A204.1 (cell line): ENCODE results near the gene CAPS.

Experiments used
- FAIRE-seq: peaks from 2 replicates; lab custom pipeline; 2012; peaks lifted over from hg19 to GRCh38; lab: Jason Lieb, UNC

Gene CAPS

DNA sequence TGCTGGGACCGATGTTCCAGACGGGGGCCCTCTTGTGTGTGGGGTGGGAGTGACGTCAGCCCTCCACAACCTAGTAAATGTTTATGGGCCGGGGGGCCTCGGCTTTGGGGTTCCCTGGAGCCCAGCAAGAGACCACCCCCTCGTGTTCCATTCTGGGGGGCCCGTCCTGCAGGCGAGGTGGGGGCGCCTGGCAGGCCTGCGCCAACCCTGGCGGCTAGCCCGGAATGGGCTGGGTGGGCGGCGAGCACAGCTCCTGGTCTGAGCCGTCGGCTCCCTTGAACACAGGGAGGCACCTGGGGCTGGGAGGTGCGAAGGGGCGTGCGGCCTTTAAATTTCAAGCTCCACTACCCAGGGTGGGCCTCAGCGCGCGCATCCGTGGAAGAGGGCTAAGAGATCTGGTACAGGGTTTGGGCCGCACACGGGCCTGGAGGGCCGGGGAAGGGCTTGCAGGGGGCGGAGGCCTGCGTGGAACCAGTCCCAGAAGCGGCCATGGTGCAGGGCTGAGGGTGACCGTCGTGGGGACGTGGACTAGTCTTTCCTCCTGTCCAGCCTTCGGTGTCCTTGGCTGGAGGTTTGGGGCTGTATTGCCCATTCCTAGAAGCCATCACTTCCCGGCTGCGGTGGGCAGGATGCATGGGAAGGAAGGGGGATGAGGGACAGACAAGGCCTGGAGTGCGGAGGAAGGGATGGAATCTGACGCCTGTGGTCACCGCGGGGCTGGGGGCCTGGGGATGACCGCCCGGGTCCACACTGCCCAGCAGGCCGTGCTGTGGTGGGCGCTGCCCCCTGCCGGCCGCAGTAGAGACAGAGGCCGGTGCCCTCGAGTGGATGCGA, 21.9 kb upstream of the CAPS start:
- no peak for FAIRE-seq

DNA sequence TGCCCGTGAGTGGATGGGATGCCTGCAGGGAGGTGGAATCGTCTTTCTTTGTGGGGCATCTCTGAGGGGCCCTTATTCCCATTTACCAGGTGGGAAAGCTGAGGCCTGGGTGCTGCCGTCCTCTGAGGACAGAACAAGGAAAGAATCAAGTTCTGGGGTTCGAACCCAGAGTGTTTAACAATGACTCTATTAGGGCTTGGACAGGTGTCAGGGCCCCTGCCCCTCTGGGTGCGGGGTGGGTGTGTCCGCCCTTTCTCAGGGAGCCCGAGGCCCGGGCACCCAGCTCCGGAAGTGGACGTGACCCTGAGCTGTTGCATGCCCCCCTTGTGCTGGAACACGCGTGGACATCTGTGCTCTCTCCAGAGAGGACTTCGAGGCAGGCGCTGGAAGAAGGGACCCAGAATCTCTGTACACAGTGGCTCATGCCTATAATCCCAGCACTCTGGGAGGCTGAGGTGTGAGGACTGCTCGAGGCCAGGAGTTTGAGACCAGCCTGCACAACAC, 21.2 kb upstream of the CAPS start:
- FAIRE-seq: no peak

DNA sequence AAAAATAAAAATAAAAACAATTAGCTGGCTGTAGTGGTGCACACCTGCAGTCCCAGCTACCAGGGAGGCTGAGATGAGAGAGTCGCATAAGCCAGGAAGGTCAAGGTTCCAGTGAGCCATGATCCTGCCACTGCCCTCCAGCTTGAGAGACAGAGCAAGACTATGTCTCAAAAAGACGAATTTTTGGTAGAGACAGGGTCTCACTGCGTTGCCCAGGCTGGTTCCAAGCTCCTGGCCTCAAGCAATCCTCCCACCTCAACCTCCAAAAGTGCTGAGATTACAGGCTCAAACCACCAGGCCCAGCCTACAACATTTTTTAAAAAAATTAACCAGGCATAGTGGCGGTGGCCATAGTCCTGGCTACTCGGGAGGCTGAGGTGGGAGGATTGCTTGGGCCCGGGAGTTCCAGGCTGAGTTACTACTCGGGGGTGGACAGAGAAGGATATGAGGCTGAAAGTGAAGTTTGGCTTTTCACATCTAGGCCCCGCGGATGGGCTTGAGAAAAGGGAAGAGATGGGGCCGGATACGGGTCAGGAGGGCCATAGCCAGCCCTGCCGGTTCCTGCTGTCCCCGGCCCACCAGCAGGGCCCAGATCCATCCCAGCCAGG, 20.7 kb upstream of the CAPS start:
- FAIRE-seq: no peak

DNA sequence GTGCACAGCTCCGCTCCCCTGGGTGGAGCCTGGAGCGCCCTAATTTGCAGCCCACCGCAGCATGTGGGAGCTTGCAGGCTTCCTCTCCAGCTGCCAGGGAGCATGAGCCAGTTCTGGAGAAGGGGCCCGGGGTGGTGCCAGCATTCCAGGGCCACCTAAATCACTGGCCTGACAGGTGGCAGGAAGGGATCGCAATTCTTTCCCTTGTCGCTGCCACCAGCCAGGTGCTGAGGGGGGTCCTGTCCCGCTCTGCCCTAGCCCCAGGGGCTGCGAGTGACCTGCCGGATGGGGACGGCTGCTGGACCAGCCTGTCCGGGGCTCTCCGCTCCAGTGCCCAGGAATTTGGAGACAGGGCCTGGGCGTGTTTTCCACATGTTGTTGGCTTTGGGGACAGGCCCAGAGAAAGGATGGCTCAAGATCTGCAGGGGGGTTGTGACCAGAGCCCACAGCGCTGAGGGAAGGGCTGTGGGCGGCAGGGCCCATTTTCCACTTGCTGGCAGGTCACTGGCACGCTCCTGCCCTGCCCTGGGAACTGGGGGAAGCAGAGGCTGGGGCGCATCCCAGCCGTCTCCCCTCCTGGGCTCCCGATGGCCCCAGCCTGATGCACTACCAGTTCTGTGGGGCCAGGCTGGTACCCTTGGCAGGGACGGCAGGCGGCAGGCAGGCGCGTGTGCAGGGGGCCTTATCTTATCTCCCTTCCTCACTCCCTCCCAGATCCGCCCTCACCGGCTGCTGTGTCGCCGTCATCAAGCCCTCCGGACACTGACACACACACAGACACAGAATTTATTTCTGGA, 19.9 kb upstream of the CAPS start:
- FAIRE-seq: no peak

DNA sequence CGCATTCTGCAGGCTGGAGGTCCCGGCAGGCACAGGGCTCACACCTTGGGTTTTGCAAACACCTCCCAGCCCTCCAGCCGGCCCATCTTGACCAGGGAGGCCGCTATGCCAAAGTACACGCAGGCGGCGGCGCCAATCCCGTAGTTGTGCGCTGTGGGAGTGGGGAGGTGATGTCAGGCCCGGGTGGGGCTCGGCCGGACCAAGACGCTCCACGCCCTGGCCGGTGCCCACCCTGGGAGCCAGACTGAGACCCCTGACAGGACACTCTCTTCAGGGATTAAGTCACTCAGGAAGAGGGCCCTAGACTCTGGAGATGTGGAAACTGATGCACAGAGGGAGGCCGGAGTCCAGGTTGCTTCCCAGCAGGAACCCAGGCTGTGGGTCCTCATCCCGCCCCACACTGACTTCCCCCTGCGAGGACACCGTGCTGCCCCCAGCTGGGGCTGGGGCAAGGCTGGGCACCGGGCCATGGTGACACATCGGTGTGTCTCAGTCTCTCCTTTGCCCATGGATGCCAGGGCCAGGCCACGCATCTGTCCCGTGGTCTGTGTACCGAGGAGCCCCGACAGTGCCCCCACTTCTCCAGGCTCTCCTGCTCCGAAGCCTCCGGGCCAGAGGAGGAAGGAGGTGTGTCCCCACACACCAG, 19.2 kb upstream of the CAPS start:
- FAIRE-seq: no peak

DNA sequence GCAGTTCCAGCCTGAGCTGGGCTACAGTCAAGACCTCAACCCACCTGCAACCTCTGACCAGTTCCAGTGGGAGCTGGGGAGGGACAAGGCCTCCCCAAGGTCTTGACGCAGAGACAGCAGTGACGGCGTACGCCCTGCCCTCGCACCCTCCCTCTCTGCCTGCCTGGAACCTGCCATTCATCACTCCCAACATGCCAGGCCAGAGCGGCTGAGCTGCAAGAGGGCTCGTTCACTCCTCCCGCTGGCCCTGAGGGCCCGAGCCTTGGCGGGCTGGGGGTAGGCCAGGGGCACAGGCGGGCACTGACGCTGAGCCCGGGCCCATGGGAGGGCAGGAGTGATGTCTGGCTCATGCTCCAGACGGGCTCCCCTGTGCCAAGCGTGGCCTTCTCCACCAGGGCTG, 18.6 kb upstream of the CAPS start:
- FAIRE-seq: no peak

DNA sequence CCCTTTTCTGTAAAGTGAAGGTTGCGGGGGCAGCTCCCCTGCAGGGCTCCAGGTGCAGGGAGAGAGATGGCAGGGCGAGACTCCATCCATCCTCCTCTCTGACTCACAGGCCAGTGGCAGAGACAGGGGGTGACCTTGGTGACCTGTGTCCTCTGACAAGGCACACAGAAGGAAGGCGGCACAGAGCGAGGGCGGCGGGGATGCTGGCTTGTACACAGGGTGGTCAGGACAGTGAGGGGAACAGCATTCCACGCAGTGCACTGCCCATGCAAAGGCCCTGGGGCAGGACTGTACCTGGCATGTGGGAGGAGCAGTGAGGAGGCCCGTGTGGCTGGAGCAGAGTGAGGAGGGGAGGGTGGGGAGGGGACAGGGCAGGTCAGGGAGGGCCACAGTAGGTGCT, 18.2 kb upstream of the CAPS start:
- no peak for FAIRE-seq

DNA sequence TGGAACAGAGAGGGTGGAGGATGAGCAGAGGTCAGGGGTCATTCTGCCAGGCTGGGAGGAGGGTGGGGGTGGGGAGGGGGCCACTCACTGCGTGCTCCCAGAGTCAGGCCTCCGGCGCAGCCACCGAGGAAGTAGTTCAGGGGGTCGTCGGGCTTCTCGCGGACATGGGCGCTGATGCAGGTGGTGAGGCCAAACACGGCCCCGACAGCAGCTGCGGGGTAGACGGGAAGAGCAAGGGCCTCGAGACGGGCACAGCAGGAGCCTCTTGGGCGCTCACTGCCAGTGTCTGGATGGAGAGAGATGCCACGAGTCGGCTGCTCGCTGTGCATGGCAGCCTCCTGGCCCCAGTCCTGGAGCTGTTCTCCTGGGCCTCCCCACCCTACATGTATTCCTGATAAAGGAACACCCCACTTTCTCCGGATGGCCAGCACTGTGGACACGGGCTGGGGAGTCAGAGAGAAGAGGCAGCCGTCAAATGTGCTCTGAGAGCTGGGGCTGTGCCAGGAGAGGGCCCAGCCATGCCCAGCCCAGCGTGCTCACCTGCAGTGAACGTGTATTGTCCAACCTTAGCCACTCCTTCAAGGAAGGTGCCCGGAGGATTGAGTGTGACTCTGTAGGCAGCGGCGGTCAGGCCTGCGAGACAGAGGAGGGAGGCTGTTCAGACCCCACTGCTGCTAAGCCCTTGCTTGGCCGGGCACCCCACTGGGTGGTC, 17.5 kb upstream of the CAPS start:
- FAIRE-seq: no peak

DNA sequence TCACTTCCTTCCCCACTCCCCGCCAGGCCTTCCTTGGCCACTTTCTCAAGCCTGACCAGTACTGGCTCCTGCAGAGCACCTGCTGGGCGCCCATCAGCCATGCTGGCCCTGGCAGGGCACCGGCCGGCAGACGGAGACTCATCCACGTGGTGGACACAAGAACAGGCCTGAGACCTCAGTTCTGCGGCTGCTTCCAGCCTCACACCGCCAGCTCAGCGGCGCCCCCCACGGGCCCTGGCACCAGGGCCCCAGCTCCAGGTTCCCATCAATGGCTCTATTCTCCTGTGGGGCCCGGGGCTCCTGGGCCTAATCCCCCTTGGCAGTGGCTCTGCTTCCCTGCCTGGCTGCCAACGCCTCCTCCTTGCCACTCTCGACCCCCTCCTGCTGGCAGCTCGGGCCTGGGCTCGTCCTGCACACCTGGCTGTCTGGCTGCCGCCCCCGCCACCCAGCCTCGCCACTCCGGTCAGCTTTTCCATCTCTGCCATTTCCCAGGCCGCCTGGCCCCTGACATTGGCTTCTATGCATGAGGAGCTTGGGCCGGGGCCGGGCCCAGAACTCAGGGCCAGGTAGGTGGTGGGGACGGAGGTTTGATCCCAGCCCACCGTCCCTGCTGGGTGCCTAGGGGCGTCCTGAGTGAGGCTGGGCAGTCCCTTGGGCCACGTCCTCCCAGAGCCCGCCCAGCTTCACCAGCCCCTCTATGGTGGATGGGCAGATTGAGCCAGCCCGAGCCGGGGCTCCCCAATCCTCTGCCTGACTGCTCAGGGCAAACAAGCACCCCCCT, 16.7 kb upstream of the CAPS start:
- FAIRE-seq: no peak

DNA sequence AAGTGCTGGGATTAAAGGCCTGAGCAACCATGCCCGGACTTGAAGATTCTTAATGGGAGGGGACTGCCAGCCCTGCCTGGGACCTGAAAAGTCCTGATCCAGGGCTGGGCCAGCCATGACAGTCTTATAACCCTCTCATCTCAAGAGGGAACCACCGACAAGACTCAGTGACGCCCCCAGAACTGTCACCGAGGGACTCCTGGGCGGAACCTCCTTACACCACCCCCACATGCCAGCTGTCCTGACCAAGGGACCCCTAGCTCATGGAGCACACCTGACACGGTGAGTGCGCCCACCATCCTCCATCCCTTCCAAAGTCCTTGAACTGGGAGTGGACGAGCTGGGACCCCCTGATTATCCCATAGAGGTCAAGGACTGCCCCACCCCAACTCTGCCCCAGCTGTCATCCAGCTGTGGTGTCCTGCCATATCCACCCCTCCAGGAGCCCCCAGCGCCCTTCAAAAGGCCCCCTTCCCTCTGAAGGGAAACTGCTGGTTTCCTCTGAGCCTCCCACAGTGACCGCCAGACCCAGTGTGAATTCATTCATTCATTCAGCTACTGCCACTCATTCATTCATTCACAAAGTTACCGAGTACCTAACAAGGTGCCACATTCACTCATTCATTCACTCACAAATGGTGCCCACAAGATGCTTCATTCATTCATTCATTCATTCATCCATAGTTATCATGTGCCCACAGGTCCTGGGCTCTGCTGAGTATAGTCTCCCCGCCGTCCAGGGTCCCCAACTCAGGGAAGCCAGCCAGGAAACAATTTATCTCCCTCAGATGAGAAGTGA, 14.1 kb upstream of the CAPS start:
- no peak for FAIRE-seq

DNA sequence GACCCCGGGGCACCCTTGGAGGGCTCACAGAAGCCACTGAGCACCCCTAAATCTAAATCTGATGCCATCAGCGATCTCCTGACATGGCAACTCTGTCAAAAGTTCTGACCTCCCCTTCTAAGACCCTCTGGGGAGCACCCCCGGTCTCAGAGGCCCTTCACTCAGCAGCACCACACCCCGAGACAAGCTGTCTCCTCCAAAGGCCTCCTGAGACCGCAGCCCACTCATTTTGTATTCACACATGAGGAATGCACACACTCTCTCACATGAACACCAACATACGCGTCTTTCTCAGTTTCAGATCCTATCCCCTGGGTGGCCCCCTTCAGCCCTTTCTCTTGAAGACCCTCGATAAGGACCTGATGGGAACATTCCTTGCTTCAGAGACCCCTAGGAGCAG, 13.1 kb upstream of the CAPS start:
- FAIRE-seq: no peak

DNA sequence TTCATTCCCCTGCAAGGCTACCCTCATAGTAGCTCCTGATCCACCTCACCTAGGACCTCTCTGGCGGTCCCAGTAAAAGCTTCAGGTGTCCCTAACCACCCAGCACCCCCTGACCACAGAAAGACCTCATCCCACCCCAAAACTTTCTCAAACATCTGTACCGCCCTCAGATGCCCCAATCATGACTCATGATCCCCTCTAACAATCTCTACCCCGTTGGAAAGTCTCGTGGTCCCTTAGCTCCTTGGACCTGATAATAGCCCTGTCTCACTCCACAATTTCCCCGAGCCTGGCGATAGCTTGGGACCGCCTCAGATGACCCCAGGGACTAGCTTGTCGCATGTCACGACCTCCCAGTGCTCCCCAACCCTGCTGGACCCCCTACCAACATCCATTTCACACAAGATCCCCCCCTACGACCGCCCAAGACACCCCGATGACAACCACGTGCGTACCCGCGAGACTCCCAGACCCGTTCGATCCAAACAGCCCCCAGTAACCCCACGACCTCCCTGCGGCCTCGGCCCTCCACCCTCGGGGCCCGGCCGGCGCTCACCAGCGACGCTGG, 10.9 kb upstream of the CAPS start:
- no peak for FAIRE-seq

DNA sequence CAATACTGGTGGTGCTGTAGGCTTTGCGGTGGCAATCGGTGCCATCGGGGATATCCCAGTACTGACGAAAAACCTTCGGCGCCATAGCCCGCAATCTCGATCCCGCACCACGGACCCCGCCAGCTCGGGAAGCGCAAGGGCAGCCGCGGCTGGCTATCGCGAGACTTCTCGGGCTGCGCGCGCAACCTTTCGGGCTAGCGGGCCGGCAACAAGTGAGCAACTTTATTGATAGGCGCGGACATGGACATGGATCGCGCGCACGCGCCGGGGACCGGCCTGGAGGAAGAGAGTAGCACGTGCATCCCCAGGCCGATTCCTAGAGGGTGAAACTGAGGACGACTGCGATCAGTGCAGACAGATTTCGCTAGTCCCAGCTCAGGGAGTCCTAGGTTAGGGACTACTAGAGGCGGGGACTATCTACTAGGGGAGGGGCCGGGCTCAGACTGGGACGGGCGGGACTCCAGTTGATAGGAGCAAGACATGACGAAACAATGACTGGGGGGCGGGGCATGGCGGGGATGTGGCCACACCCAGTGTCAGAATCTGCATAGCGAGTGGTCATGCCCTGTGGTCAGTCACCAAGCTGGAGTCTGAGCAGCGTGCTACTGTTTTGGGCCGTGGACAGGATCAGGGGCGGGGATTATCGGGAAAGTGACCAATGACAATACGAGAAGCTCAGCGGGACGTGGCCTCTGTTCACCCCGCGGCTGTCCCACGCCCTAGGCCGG, 10.3 kb upstream of the CAPS start, which contains the start of gene NDUFA11:
TSS of gene NDUFA11 (minus strand) at position 167 of the 728 bp plus-strand sequence. CDS start at position 85, 82 bp downstream.
- peak; percentile 35 for FAIRE-seq

DNA sequence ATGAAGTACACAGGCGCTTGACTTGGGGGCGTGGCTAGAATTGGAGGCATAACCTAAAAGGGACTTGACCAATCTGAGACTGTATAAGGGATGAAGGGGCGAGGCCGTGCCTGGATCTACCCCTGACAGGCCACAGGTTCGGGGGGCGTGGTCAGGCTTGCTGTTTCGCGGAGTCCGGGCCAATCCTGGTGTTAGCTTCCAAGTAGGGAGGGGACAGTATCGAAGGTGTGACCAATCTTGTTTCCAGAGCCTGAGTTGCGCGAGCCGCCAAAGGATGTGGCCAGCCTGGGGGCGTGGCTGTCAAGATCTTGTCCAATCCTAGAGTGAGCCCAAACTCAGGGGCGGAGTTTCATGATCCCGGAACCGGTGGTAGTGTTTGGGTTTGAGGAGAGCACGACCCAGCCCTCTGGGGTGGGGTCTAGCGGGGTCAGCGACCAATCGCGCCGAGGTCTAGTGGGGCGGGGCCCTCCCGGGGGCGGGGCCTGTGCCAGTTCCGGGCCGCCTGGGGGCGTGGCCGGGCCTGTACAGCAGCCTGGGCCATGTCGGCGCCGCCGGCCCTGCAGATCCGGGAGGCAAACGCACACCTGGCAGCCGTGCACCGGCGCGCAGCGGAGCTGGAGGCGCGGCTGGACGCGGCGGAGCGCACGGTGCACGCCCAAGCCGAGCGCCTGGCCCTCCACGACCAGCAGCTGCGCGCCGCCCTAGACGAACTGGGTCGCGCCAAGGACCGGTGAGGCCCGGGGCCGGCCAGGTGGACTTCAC, 9.5 kb upstream of the CAPS start, which contains the start of gene VMAC:
TSS of gene VMAC (plus strand) at position 521 of the 762 bp plus-strand sequence. CDS start at position 540, 19 bp downstream.
- peak; percentile 99 for FAIRE-seq

DNA sequence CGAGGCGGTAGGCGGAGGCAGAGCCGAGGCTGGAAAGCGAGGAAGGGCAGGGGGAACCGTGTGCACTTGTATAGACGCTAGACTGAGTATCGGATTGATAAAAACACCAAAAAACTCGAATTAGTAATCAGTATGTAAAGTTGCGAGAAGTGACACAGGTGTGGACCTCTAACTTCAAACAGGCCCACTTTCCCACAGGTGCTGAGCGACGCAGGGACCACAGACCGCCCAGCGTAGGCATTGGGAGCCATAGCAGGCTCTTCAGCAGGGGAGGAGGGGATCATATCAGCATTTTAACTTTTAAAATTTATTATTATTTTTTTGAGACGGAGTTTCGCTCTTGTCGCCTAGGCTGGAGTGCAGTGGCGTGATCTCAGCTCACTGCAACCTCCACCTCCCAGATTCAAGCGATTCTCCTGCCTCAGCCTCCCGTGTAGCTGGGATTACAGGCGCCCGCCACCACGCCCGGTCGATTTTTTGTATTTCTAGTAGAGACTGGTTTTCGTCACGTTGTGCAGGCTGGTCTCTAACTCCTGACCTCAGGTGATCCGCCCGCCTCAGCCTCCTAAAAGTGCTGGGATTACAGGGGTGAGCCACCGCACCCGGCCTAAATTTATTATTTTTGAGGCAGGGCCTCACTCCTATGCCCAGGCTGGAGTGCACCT, 8.8 kb upstream of the CAPS start:
- no peak for FAIRE-seq

DNA sequence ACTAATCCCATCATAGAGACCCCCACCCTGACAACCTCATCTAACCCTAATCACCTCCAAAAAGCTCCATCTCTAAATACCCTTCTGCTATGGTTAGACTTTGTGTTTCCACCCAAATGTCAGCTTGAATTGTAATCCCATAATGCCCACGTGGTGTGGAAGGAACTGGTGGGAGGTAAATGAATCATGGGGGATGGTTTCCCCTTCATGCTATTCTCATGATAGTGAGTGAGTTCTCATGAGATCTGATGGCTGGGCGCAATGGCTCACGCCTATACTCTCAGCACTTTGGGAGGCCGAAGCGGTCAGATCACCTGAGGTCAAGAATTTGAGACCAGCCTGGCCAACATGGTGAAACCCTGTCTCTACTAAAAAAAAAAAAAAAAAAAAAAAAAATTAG, 6.8 kb upstream of the CAPS start:
- FAIRE-seq: no peak

DNA sequence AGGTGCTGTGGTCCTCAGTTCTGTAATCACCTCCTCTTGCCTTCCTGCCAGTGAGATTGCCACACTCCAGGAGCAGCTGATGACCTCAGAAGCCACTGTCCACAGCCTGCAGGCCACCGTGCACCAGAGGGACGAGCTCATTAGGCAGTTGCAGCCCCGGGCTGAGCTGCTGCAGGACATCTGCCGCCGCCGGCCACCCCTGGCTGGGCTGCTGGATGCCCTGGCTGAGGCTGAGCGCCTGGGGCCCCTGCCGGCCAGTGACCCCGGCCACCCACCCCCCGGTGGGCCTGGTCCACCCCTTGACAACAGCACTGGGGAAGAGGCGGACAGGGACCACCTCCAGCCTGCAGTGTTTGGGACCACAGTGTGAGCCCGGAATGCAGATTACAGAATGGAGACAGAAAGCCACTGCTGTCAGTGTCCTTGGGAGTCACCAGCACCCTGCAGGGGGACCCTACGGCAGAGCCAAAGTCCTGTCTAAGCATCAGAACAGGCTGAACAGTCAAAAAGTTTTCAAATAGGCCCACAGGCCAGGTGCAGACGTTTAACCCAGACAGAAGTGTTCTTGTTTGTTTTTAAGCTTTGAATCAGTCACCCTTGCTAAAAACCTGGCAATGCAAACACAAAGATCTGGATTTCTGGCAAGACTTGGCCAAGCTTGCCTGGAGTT, 5.1 kb upstream of the CAPS start:
- FAIRE-seq: no peak
